Adrenal gland (tissue), 12 donors: Measurements from ENCODE around the gene CAMKK1. TPM values are rescaled to one million over a fixed set of nuclear protein-coding genes. Genes with fewer than 3 reads are reported as not detected.
A peak's percentile ranks its signal among the peaks of the same experiment; 100 is the strongest.

ENCODE experiments used
- DNase-seq, 7 donors: peaks; one replicate each; pipeline ENCODE4 v3.0.0-alpha.2; 2019 to 2020
- H3K27ac ChIP-seq, 5 donors: fragments of 200-600 bp; sonication (generic) in 4 of 5; 1 replicate in 3 of 5; 2 replicates in 2 of 5; pipeline versions ENCODE4 v1.5.1 to v1.8.0; 2016 to 2020; ENCODE audit warnings: mild to moderate bottlenecking in 1 of 5
- H3K27me3 ChIP-seq: fragments of 200-600 bp; 2 replicates; pipeline ENCODE4 v1.8.0; 2021
- H3K36me3 ChIP-seq, 2 donors: fragments of 200-600 bp; replicated peaks in 1 of 2; 1 replicate in 1 of 2; 2 replicates in 1 of 2; pipeline versions ENCODE4 v1.5.1 to v1.8.0; 2018 to 2022
- H3K4me1 ChIP-seq, 2 donors: fragments of 200-600 bp; replicated peaks in 1 of 2; 1 replicate in 1 of 2; 2 replicates in 1 of 2; pipeline versions ENCODE4 v1.5.1 to v1.8.0; 2018 to 2021
- H3K4me3 ChIP-seq, 4 donors: fragments of 200-600 bp; sonication (generic) in 3 of 4; one replicate each; pipeline ENCODE4 v1.5.1; 2016 to 2018
- H3K9me3 ChIP-seq, 3 donors: fragments of 200-600 bp; sonication (generic) in 1 of 3; replicated peaks in 1 of 3; 1 replicate in 2 of 3; 2 replicates in 1 of 3; pipeline versions ENCODE4 v1.5.1 to v1.8.0; 2016 to 2021
- POLR2A ChIP-seq, 2 donors: fragments of 450-650 bp; IDR thresholded peaks; one replicate each; pipeline ENCODE4 v1.6.1; 2017; ENCODE audit warnings: antibody characterized with exemption in 2 of 2, mild to moderate bottlenecking in 2 of 2, moderate library complexity in 1 of 2
- WGBS, 4 donors: extraction: QIAGEN DNeasy Blood & Tissue Kit in 2 of 4; methylation state at CpG; one replicate each; pipeline versions ENCODE4 v1.1.5 to v1.1.7; 2013 to 2017; 5-methylcytosine and 5-hydroxymethylcytosine counted together
- intact Hi-C, 2 donors: fragments of 100-400 bp; cut with DNase I; formaldehyde crosslinking; loops; one replicate each; pipeline versions ENCODE4 v1.14.1 to v1.15.0; 2022 to 2023
- polyA plus RNA-seq, 3 donors: library from polyadenylated mRNA; stranded (reverse); fragments of 200-250 nt in 2 of 3; fragments of 350-450 nt in 1 of 3; fragmentation: Illumina TruSeq in 1 of 3; extraction: RNeasy Lipid Tissue Mini Kit (QIAGEN cat#74804) in 1 of 3; gene quantifications; one replicate each; pipeline ENCODE4 v1.2.3, GENCODE V29; 2013 to 2014
- total RNA-seq, 9 donors: library from RNA; depleted of rRNA in 4 of 9; stranded (reverse); fragments of >200 nt in 4 of 9; fragments of 120-200 nt in 1 of 9; fragmentation: NEBNext Ultra II Directional in 1 of 9; extraction: Animal tissue kit (Norgen Biotek cat#: 25700) in 1 of 9; gene quantifications; one replicate each; pipeline versions ENCODE4 v1.1.0 to v1.2.4, GENCODE V29; 2013 to 2023
- TF ChIP-seq, protein P1 (sequence below), 6 experiments: fragments of 450-650 bp in 4 of 6; fragments of 200-600 bp in 2 of 6; sonication (generic) in 1 of 6; IDR thresholded peaks; 1 replicate in 5 of 6; 2 replicates in 1 of 6; pipeline versions ENCODE4 v1.5.1 to v1.8.0; 2016 to 2021; ENCODE audit warnings: antibody characterized with exemption in 6 of 6, mild to moderate bottlenecking in 2 of 6, moderate library complexity in 1 of 6
- donor health status: healthy with polysubstance abuse.
- donor health status: Bipolar disorder and iron deficiency.
- donor health status: DM: yes; HTN: yes; CAD: no.
- donor health status: DM: no; HTN: no; CAD: no.
- donor health status: DM: no; HTN: no; CAD: no.
- donor health status: DM: yes; HTN: yes; CAD: no.

The CAMKK1 gene
- total and polyA plus RNA-seq, 12 donors: 6.0 to 28.2 (median 10.8) TPM

DNA sequence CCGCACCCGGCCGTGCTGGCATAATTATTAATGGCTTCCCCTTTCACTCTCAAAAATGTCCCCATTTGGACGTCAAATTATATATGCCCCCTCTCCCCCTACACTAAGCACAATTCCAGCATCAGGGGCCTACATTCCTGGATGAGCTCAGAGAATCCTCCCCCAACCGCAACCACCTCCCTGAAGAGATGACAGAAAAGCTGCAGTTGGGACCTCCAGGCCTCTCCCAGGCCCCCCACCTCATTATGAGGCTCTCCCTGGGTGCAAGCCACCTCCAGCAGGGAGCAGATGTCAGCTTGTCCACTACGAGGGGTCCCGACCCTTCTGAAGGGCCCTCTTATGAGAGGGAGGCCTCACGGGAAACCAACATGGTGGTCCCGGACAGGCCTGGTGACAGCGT lies 28.3 kb downstream of the CAMKK1 start:
- TF ChIP-seq, protein P1, sequence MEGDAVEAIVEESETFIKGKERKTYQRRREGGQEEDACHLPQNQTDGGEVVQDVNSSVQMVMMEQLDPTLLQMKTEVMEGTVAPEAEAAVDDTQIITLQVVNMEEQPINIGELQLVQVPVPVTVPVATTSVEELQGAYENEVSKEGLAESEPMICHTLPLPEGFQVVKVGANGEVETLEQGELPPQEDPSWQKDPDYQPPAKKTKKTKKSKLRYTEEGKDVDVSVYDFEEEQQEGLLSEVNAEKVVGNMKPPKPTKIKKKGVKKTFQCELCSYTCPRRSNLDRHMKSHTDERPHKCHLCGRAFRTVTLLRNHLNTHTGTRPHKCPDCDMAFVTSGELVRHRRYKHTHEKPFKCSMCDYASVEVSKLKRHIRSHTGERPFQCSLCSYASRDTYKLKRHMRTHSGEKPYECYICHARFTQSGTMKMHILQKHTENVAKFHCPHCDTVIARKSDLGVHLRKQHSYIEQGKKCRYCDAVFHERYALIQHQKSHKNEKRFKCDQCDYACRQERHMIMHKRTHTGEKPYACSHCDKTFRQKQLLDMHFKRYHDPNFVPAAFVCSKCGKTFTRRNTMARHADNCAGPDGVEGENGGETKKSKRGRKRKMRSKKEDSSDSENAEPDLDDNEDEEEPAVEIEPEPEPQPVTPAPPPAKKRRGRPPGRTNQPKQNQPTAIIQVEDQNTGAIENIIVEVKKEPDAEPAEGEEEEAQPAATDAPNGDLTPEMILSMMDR (IDR thresholded peaks at IDR 0.05): no peak
- no peak for TF ChIP-seq POLR2A (IDR thresholded peaks at IDR 0.05)
- peaks cover 13 to 14% of the 10 kb centered on the region in 2 donors for H3K4me1 ChIP-seq
- H3K27me3 ChIP-seq: no peaks in the 10 kb centered on the region
- H3K9me3 ChIP-seq: no peaks in the 10 kb centered on the region
- DNase-seq: peak in 1 of 7 donors; percentile 32
- H3K36me3 ChIP-seq: peaks cover 0 to 20% of the 10 kb centered on the region in 2 donors
- H3K27ac ChIP-seq: peak overlapping the region in 3 of 5 donors; percentile 52 to 78 (median 62)
- no peak overlapping the region for H3K4me3 ChIP-seq
- intact Hi-C loops: loop anchor here in 1 of 2 donors (5.0 kb wide), 1 partner anchor 43 kb away; no protein-coding TSS in a partner anchor
- WGBS, 4 donors: 85 to 89% (median 87%) methylated on average over 5 to 10 of the region's 10 CpGs

DNA sequence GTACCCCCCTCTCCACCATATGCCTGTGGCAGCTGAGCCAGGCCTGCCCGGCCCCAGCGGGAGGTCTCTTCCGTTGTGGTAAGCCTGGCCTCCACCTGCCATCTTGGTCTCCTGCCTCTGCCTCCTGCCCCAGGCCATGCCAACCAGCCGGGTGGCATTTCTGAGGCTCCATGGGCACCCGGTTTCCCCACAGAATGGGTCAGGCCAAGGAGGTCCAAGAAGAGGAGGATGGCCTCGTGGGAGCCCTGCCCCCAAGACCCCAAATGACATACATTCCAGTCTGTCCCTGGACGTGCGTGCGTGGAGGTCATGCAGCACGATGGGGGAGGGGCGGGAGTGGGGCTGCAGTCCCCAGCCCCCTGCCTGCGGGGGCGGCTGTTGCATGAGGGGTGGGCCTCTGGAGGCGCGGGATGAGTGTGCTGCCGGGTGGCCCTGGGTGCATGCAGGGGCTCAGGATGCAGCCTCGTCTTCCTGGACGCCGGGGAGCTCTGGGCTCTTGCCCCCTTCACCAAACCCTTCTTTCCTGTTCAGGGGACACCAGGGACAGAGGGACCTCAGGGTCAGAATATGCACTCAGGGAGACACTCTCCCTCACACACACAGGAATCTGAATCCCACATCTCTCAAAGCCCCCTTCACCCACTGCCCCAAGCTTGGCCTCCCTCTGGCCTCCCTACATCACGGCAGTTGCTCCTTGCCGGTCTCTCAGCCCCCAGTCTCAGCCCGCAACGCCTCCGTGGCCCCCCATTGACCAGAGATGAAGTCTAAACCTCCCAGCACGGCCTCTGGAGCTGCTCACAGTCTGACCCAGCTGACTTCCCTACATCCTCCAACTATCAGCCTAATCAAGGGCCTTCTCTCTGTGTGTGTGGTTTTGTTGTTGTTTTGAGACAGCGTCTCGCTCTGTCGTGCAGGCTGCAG lies 30.8 kb downstream of the CAMKK1 start:
- no peak for DNase-seq
- 80 to 83% (median 82%) methylated on average over 18 to 28 of the region's 28 CpGs for WGBS, 4 donors
- TF ChIP-seq, protein P1 (IDR thresholded peaks at IDR 0.05): no peak
- TF ChIP-seq POLR2A (IDR thresholded peaks at IDR 0.05): no peak

DNA sequence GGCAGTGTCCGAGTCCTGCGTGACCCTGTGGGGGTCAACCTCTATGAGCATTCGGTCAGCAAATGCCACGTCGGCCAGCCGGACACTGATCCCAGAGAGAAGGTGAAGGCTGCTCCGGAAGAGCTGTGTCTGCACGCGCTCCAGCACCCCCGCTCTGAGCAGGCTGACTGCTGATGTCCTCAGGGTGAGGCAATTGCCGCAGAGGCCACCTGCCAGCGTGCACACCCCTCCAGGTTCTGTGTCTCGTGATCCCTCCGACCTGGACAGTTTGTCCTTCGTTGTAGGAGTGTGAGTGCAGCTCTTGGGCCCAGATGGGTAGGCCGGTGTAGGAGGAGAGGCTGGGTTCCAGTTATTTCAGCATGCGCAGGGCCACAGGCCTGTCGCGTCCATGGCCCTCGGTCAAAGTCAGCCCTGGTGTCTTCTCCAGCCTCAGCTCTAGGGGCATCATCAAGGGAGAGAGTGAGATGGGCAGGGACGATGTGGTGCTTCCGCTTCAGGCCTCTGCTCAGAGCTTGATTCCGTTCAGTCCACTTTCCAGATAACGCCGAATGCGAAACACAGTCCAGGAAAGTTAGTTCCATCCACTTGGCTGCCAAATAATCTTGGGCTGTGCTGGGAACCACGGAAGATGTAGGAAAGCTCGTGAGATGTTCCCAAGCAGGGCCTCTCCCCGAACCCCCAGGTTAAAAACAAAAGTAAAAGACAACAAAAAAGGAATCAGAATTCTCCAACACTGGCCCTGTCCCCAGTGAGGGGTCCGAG lies 31.7 kb downstream of the CAMKK1 start:
- peaks cover 0 to 20% of the 10 kb centered on the region in 2 donors for H3K36me3 ChIP-seq
- H3K27ac ChIP-seq: no peak overlapping the region
- TF ChIP-seq POLR2A (IDR thresholded peaks at IDR 0.05): no peak
- TF ChIP-seq, protein P1 (IDR thresholded peaks at IDR 0.05): no peak
- DNase-seq: no peak
- no peaks in the 10 kb centered on the region for H3K27me3 ChIP-seq
- H3K9me3 ChIP-seq: no peaks in the 10 kb centered on the region
- 90 to 94% (median 92%) methylated on average over 19 to 30 of the region's 30 CpGs for WGBS, 4 donors
- intact Hi-C loops: loop anchor here in 1 of 2 donors (5.0 kb wide), 1 partner anchor 46 kb away; no protein-coding TSS in a partner anchor
- H3K4me1 ChIP-seq: peaks cover 10 to 11% of the 10 kb centered on the region in 2 donors
- H3K4me3 ChIP-seq: no peak overlapping the region

More for the DNA sequence above, 30.8 kb downstream of the CAMKK1 start:
- H3K27me3 ChIP-seq: no peaks in the 10 kb centered on the region
- peaks cover 10 to 11% of the 10 kb centered on the region in 2 donors for H3K4me1 ChIP-seq
- intact Hi-C loops: loop anchor here in 1 of 2 donors (5.0 kb wide), 1 partner anchor 45 kb away; no protein-coding TSS in a partner anchor
- no peak overlapping the region for H3K27ac ChIP-seq
- no peak overlapping the region for H3K4me3 ChIP-seq
- H3K36me3 ChIP-seq: peaks cover 0 to 20% of the 10 kb centered on the region in 2 donors
- H3K9me3 ChIP-seq: no peaks in the 10 kb centered on the region

DNA sequence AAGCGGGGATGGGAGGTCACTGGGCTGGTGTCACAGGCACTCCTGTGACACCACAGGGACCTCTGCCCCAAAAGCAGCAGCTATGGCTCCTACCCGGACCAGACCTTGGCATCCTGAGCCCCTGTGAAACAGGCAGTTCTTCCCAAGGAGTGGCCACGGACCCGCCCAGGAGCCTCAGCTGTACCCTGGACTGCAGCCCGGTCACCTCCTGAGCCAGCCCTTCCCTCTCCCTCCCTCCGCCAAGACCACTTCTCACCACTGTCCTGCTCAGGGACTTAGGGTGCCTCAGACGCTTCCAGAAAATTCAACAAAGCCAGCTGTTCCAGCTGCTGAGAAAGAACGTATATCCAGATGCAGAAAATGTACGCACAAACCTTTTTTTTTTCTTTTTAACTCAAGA lies 32.9 kb downstream of the CAMKK1 start:
- Histone ChIP-seq H3K27me3 (no peaks in the 10 kb centered on the region), H3K36me3 (peaks cover 0 to 20% of the 10 kb centered on the region in 2 donors), H3K9me3 (no peaks in the 10 kb centered on the region), H3K4me3 (no peak overlapping the region), H3K27ac (no peak overlapping the region), H3K4me1 (peaks cover 4% of the 10 kb centered on the region in 2 donors)
- 69 to 87% (median 78%) methylated on average over 5 to 9 of the region's 9 CpGs for WGBS, 4 donors
- no peak for TF ChIP-seq POLR2A (IDR thresholded peaks at IDR 0.05)
- TF ChIP-seq, protein P1 (IDR thresholded peaks at IDR 0.05): no peak
- intact Hi-C loops: loop anchor here in 1 of 2 donors (5.0 kb wide), 1 partner anchor 47 kb away; no protein-coding TSS in a partner anchor
- no peak for DNase-seq
